GM19193 (cell line): ENCODE data around the gene EMSY.

ENCODE experiments used
- POLR2A ChIP-seq: IDR thresholded peaks from 4 replicates; pipeline ENCODE4 v1.6.1; 2011; ENCODE audit not compliant: insufficient read depth, insufficient read length; ENCODE audit errors: extremely low read depth

EMSY gene, protein sequence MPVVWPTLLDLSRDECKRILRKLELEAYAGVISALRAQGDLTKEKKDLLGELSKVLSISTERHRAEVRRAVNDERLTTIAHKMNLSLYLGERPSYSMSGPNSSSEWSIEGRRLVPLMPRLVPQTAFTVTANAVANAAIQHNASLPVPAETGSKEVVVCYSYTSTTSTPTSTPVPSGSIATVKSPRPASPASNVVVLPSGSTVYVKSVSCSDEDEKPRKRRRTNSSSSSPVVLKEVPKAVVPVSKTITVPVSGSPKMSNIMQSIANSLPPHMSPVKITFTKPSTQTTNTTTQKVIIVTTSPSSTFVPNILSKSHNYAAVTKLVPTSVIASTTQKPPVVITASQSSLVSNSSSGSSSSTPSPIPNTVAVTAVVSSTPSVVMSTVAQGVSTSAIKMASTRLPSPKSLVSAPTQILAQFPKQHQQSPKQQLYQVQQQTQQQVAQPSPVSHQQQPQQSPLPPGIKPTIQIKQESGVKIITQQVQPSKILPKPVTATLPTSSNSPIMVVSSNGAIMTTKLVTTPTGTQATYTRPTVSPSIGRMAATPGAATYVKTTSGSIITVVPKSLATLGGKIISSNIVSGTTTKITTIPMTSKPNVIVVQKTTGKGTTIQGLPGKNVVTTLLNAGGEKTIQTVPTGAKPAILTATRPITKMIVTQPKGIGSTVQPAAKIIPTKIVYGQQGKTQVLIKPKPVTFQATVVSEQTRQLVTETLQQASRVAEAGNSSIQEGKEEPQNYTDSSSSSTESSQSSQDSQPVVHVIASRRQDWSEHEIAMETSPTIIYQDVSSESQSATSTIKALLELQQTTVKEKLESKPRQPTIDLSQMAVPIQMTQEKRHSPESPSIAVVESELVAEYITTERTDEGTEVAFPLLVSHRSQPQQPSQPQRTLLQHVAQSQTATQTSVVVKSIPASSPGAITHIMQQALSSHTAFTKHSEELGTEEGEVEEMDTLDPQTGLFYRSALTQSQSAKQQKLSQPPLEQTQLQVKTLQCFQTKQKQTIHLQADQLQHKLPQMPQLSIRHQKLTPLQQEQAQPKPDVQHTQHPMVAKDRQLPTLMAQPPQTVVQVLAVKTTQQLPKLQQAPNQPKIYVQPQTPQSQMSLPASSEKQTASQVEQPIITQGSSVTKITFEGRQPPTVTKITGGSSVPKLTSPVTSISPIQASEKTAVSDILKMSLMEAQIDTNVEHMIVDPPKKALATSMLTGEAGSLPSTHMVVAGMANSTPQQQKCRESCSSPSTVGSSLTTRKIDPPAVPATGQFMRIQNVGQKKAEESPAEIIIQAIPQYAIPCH (N-terminal part only)

DNA sequence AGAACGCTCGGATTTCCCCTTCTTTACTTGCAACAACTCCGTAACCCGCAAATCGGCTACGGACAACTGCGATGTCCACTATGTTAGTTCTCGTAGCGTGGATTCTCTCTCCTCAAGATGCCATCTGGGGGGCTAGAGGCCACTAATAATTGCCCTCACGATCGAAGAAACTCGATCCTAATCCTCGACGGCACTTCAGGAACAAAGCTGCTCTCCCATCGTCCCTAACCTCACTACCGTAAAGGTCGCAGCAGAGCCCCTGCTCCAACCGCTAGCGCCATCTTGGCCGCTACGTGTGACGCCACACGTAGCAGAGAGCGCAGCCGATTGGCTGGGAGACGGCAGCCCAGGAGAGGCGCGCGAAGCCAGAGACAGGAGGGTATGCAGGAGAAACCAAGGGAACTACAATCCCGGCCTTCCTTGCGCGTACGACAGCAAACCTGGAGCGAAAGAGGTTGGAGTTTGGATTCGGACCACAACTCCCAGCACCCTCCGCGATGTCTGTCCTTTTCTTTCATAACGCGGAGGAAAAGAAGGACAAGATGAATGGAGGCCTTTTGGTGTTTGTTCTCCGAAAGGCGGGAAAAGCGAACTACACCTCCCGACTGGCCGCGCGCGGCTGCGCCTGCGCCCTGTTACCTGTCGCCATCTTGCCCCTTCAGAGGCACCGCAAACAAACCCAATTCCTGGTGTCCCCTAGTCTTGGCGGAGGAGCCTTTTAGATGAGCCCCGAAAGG lies at the start of gene EMSY:
EMSY (plus strand) TSS at position 635 of the 737 bp plus-strand sequence. CDS start 1,921 bp downstream, outside the sequence.
- peak; percentile 98 for TF ChIP-seq POLR2A

DNA sequence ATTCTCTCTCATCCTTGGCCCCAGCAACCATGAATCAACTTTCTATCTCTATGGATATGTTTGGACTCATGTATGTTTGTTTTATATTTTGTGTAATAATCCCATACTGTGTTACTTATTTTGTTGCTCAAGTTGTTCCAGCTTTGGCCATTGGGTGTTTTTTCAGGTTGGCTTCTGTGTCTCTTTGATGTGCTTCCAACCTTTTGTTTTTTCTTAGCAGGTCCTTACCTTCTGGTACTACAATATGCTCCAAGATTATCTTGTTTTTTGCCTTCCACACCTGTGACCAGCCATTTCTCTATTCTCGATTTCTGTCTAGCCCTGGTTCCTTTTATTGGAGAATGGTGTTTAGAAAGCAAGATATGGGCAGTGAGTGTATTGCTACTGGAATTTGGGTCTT lies 49.5 kb upstream of the EMSY start:
- TF ChIP-seq POLR2A = no peak

DNA sequence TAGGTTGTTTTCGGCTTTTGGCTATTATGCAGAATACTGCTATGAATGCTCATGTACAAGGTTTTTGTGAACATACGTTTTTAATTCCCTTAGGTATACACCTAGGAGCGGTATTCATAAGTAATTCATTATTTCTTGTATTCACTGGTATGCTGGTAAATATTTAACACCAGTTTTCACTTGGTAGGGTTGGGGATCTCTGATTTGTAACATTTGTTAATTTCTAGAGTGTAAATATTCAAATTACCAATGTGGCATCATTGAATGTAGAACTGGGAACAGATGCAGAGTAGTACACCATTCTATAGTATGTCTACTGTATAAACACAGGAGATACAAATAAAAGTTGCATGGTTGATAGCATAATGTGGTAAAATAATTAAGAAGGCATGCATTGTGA lies 47.4 kb upstream of the EMSY start:
- TF ChIP-seq POLR2A = no peak

GRCh38 chr11:76400967-76401366 lies 43.9 kb upstream of the EMSY start:
- no peak for TF ChIP-seq POLR2A

GRCh38 chr11:76406359-76406758 lies 38.5 kb upstream of the EMSY start:
- no peak for TF ChIP-seq POLR2A

GRCh38 chr11:76408171-76408965 lies 36.5 kb upstream of the EMSY start:
- TF ChIP-seq POLR2A = no peak

- no peak for TF ChIP-seq POLR2A
Observed at GRCh38 chr11:76410851-76411357, 33.9 kb upstream of the EMSY start.

- TF ChIP-seq POLR2A = no peak
Observed at GRCh38 chr11:76415073-76415472, 29.7 kb upstream of the EMSY start.

DNA sequence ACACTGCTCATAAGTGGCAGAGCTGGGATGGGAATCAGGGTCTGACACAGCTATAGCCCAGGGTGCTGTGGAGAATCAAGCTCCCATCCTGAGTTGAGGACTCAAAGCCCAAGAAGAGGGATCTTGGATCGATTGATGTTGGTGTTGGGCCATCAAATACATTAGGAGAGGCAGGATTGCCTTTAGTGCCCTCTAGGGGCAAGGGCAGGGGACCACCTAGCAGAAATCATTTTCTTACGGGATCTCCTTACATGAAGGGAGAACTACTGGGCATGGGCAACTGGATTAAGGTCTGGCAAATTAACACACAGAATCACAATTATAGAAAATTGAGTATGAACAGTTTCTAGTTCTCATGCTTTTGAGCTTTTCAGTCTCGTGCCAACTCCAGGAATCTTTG lies 24.9 kb upstream of the EMSY start:
- no peak for TF ChIP-seq POLR2A

DNA sequence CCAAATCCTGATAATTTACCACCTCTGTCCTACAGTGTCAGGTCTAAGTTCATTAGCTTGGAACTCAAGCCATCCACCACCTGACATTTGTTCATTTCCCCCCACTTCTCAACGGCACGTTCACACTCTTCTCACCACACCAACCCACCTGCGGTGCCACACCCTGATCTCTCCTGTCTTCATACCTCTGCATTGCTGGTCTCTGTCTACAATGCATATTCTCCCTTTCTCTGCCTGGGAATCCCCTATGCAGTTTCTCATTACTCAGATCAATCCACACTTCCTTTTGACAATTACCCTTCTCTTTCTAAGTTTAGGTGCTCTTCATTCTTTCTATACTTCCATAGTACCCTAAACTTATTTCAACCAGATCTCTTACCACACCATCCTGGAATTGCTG lies 20.4 kb upstream of the EMSY start:
- no peak for TF ChIP-seq POLR2A

GRCh38 chr11:76424891-76425290 lies 19.9 kb upstream of the EMSY start:
- no peak for TF ChIP-seq POLR2A

DNA sequence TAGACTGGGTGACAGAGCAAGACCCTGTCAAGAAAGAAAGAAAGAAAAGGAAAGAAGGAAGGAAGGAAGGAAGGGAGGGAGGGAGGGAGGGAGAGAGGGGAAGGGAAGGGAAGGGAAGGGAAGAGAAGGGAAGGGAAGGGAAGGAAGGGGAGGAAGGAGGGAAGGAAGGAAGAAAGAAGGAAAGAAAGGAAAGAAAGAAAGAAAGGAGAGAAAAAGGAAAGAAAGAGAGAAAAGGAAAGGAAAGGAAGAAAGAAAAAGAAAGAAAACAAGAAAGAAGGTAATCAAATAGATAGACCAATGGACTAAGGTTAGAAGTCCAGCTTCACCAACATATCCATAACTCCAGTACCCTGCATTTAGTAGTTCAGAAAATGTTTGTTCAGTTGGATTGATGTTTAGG lies 18.2 kb upstream of the EMSY start:
- no peak for TF ChIP-seq POLR2A

- TF ChIP-seq POLR2A = no peak
Observed at GRCh38 chr11:76436020-76436419, 8.8 kb upstream of the EMSY start.
